Effector memory CD4-positive, alpha-beta T cell (primary cell): ENCODE results near the gene NIBAN1.
A peak's percentile ranks its signal among the peaks of the same experiment; 100 is the strongest.
"Not testable (repeated sequence)": the region's sequence is repeated elsewhere in the genome, so short reads cannot be mapped to it uniquely, and the experiment has no call there.

Experiments
- DNase-seq, 3 donors: peaks; one replicate each; pipeline ENCODE4 v3.0.0-alpha.2; 2020
- H3K27ac ChIP-seq: 2 replicates; pipeline ENCODE4 v1.7.0; 2013; ENCODE audit warnings: mild to moderate bottlenecking, low read length, moderate library complexity; ENCODE audit not compliant: insufficient read depth, poor library complexity, severe bottlenecking
- H3K27me3 ChIP-seq: replicated peaks from 2 replicates; pipeline ENCODE4 v1.7.0; 2013; ENCODE audit warnings: mild to moderate bottlenecking, low read length; ENCODE audit not compliant: insufficient read depth, control insufficient read depth, poor library complexity, severe bottlenecking
- H3K36me3 ChIP-seq: 2 replicates; pipeline ENCODE4 v1.7.0; 2013; ENCODE audit warnings: mild to moderate bottlenecking, low read length, moderate library complexity; ENCODE audit not compliant: control insufficient read depth, insufficient read depth
- H3K4me1 ChIP-seq: 2 replicates; pipeline ENCODE4 v1.7.0; 2013; ENCODE audit warnings: low read length, mild to moderate bottlenecking; ENCODE audit not compliant: control insufficient read depth, insufficient read depth, poor library complexity, severe bottlenecking
- H3K4me3 ChIP-seq: 2 replicates; pipeline ENCODE4 v1.7.0; 2013; ENCODE audit warnings: low read length, low read depth, mild to moderate bottlenecking; ENCODE audit not compliant: insufficient read depth, poor library complexity, severe bottlenecking
- H3K9me3 ChIP-seq: 2 replicates; pipeline ENCODE4 v1.7.0; 2013; ENCODE audit warnings: mild to moderate bottlenecking, low read length, moderate library complexity; ENCODE audit not compliant: control insufficient read depth
- total RNA-seq, 3 donors: gene quantifications; one replicate each; lab custom pipeline; 2026; lab: John Stamatoyannopoulos, UW

Gene NIBAN1
- 157 to 208 (median 169) reads per million in 3 donors for total RNA-seq

GRCh38 chr1:184974056-184974836 lies at the start of gene NIBAN1:
TSS of gene NIBAN1 (minus strand) at chr1:184974508. CDS start at chr1:184974356, 152 bp downstream.
- H3K4me1 ChIP-seq, result peaks cover 9% of the 10 kb centered on the region
- no peaks in the 10 kb centered on the region for H3K9me3 ChIP-seq
- peak within 1 kb of the TSS; percentile 89 for H3K4me3 ChIP-seq
- peak; percentile 64 to 66 (median 65) for DNase-seq
- H3K27me3 ChIP-seq, result no peaks in the 10 kb centered on the region
- no peaks in the 10 kb centered on the region for H3K36me3 ChIP-seq
- H3K27ac ChIP-seq, result peak within 1 kb of the TSS; percentile 92

GRCh38 chr1:185017966-185018365 lies 43.7 kb upstream of the NIBAN1 start:
- H3K27me3 ChIP-seq, result no peaks in the 10 kb centered on the region
- no peak overlapping the region for H3K27ac ChIP-seq
- no peak for DNase-seq
- H3K4me1 ChIP-seq, result no peaks in the 10 kb centered on the region
- no peak overlapping the region for H3K4me3 ChIP-seq
- H3K36me3 ChIP-seq, result no peaks in the 10 kb centered on the region
- H3K9me3 ChIP-seq, result no peaks in the 10 kb centered on the region

- Histone ChIP-seq H3K36me3 (no peaks in the 10 kb centered on the region), H3K27ac (no peak overlapping the region), H3K4me1 (no peaks in the 10 kb centered on the region), H3K9me3 (no peaks in the 10 kb centered on the region), H3K4me3 (no peak overlapping the region), H3K27me3 (no peaks in the 10 kb centered on the region)
- DNase-seq, result no peak
Measured at GRCh38 chr1:185017338-185017737, 43.0 kb upstream of the NIBAN1 start.

GRCh38 chr1:185016880-185017279 lies 42.6 kb upstream of the NIBAN1 start:
- no peaks in the 10 kb centered on the region for H3K9me3 ChIP-seq
- no peaks in the 10 kb centered on the region for H3K36me3 ChIP-seq
- no peak overlapping the region for H3K27ac ChIP-seq
- H3K27me3 ChIP-seq, result no peaks in the 10 kb centered on the region
- no peaks in the 10 kb centered on the region for H3K4me1 ChIP-seq
- no peak for DNase-seq
- H3K4me3 ChIP-seq, result no peak overlapping the region

GRCh38 chr1:185015631-185016030 lies 41.3 kb upstream of the NIBAN1 start:
- H3K27ac ChIP-seq, result no peak overlapping the region
- H3K4me1 ChIP-seq, result no peaks in the 10 kb centered on the region
- no peaks in the 10 kb centered on the region for H3K36me3 ChIP-seq
- DNase-seq, result no peak
- H3K9me3 ChIP-seq, result no peaks in the 10 kb centered on the region
- H3K27me3 ChIP-seq, result no peaks in the 10 kb centered on the region
- no peak overlapping the region for H3K4me3 ChIP-seq

DNA sequence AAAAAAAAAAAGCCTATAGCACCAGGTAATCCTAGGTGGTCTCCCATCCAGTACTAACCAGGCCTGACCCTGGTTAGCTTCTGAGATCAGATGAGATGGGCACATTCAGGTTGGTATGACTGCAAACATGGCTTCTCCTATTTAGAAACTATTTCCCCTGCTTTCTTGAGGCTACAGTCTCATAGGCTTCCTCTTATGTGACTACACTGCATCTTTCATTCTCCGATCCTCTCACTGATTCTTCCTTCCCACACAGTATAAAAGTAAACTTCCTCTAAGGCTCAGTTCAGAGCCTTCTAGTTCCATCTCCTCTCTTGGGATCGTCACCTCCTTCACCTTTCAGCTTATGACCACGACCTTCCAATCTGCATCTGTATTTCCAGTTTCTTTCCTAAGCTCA lies 40.6 kb upstream of the NIBAN1 start:
- Histone ChIP-seq H3K27ac (no peak overlapping the region), H3K4me1 (no peaks in the 10 kb centered on the region), H3K36me3 (no peaks in the 10 kb centered on the region), H3K27me3 (no peaks in the 10 kb centered on the region), H3K4me3 (no peak overlapping the region), H3K9me3 (no peaks in the 10 kb centered on the region)
- no peak for DNase-seq

- DNase-seq, result no peak
- Histone ChIP-seq H3K27ac (no peak overlapping the region), H3K4me1 (no peaks in the 10 kb centered on the region), H3K27me3 (no peaks in the 10 kb centered on the region), H3K4me3 (no peak overlapping the region), H3K36me3 (no peaks in the 10 kb centered on the region), H3K9me3 (no peaks in the 10 kb centered on the region)
Measured at GRCh38 chr1:185010361-185010760, 36.1 kb upstream of the NIBAN1 start.

GRCh38 chr1:185008838-185009237 lies 34.5 kb upstream of the NIBAN1 start:
- H3K4me1 ChIP-seq, result no peaks in the 10 kb centered on the region
- no peaks in the 10 kb centered on the region for H3K27me3 ChIP-seq
- H3K27ac ChIP-seq, result no peak overlapping the region
- H3K9me3 ChIP-seq, result no peaks in the 10 kb centered on the region
- no peak for DNase-seq
- H3K36me3 ChIP-seq, result no peaks in the 10 kb centered on the region
- H3K4me3 ChIP-seq, result no peak overlapping the region

DNA sequence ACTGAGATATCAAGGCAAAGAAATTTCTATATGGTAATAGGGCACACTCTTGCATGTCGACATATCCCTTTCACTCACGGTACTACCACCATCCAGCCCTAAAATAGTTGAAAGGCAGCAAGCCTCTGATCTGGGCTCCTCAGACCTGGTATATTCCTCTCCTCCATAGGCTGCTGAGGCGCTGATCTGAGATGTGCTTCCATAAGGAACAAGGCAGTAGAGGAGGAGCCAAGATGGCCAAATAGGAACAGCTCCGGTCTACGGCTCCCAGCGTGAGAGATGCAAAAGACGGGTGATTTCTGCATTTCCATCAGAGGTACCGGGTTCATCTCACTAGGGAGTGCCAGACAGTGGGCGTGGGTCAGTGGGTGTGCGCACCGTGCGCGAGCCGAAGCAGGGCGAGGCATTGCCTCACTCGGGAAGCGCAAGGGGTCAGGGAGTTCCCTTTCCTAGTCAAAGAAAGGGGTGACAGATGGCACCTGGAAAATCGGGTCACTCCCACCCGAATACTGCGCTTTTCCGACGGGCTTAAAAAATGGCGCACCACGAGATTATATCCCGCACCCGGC lies 27.1 kb upstream of the NIBAN1 start:
- H3K27me3 ChIP-seq, result not testable (repeated sequence)

GRCh38 chr1:184999974-185000373 lies 25.7 kb upstream of the NIBAN1 start:
- not testable (repeated sequence) for H3K9me3 ChIP-seq, H3K4me1 ChIP-seq, H3K4me3 ChIP-seq, DNase-seq, H3K27me3 ChIP-seq, H3K36me3 ChIP-seq, H3K27ac ChIP-seq

More for the DNA sequence above, 27.1 kb upstream of the NIBAN1 start:
- not testable (repeated sequence) for H3K36me3 ChIP-seq, DNase-seq, H3K9me3 ChIP-seq, H3K4me3 ChIP-seq, H3K4me1 ChIP-seq, H3K27ac ChIP-seq
